Stimulated activated CD4-positive, alpha-beta T cell treated with anti-CD3 and anti-CD28 coated beads, Interleukin-2, amount 100 ng/mL, for 24 hours (primary cell): ENCODE results near the gene EPN1.
"Not testable (repeated sequence)": the region's sequence is repeated elsewhere in the genome, so short reads cannot be mapped to it uniquely, and the experiment has no call there.

Experiments
- DNase-seq, 2 donors: peaks; one replicate each; pipeline ENCODE4 v3.0.0-alpha.2; 2020

The EPN1 gene

DNA sequence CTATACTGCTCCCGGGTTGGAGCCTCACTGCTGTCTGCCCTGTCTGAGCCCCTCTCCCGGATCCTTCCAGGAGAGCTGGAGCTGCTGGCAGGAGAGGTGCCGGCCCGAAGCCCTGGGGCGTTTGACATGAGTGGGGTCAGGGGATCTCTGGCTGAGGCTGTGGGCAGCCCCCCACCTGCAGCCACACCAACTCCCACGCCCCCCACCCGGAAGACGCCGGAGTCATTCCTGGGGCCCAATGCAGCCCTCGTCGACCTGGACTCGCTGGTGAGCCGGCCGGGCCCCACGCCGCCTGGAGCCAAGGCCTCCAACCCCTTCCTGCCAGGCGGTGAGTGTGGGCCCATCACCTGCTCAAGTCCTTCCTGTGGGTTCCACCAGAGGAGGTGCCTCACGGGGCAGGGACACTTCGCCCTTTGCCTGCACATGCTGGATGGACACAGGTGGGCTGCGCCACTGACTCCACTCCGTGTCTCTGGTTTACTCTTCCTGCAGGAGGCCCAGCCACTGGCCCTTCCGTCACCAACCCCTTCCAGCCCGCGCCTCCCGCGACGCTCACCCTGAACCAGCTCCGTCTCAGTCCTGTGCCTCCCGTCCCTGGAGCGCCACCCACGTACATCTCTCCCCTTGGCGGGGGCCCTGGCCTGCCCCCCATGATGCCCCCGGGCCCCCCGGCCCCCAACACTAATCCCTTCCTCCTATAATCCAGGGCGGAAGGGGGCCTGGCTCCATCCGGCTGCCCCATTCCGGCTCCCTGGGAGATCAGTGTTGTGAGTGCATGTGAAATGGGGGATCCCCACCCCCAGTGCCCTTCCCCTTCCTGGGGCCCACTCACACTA, 19.8 kb downstream of the EPN1 start:
- no peak for DNase-seq

DNA sequence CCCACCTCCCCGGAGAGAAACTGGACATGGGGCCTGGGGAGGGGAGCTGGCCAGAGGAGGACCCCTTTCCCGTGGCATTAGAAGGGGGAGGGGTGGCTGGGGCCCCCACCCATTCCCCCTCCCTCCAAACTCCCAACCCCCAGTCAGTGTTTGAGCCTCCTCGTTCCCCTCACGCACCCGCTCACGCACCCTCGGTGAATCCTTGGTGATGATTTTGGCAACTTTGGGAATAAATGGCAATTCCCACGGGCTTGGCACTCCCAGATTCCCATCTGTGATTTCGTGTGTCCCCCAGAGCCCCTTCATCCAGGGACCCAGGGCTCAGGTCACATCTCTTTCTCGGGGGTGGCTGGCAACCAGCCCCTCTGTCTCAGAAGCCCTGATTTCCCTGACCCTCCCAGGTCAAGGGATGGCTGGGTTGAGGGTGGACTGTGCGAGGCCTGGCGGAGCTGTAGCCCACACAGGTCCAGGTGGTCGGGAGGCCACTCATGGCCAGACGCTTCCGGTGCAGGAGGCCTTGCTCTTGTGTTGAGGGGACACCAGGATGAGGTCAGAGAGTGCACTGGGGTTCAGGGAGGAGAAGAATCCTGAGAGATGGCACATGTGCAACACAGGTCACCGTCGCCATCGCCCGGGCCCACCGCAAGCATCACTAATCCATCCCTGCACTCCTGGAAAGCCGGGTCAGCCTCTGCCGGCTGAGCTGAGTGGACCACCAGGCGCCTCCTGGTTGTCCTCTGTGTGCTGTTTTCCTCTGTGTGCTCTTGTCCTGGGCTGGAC, 20.7 kb downstream of the EPN1 start:
- no peak for DNase-seq

DNA sequence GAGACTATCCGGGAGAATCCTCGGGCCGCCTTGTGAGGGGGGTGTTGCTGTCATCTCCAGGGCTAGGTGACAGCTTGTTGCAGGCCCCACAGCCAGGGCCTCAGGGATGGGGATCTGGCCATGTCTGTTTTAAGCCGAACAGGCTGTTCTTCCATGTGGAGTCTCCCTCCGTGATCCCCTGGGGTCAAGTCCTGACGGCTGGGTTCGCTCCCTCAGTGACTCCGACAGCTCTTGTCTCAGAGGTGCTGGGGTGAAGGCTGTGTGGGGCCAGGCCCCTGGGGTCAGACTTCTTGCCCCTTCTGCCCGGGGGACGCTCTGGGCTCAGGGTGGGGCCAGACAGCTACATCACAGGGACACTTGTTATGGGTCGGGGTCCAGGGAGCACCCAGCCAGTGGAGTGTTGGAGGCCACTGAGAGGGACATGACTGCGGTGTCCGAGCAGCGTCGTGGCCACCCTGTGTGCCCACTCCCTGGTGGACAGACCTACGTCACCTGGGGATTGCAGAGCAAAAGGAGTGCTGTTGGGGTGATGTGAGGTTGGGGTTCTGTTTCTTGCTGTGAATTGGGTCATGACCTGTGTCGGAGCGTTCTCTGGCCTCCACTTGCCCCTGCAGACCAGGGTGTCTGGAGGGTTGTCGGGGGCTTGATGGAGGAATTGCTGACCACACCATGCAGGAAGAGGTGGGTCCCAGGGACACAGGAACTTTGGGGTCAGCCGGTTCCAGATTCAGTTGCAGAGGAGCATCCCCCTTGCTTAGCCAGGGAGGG, 21.5 kb downstream of the EPN1 start:
- DNase-seq, result no peak

DNA sequence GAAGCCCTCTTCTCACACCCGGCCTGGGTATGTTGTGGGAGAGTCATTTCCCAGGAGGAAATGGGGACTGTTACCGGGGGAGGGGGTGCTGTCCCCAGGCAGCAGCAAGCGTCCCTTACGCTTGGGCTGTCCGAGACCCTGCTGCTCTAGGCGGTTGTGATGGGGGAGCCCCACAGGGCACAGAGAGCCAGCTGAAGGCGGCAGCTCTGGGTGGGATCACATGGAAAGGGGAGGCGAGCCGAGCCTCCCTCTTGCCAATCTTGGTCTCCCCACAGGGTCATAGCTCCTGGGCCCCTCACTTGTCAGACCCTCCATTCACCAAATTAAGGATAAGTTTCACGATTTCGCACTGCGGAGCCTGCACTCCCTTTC, 22.0 kb downstream of the EPN1 start:
- DNase-seq, result no peak

DNA sequence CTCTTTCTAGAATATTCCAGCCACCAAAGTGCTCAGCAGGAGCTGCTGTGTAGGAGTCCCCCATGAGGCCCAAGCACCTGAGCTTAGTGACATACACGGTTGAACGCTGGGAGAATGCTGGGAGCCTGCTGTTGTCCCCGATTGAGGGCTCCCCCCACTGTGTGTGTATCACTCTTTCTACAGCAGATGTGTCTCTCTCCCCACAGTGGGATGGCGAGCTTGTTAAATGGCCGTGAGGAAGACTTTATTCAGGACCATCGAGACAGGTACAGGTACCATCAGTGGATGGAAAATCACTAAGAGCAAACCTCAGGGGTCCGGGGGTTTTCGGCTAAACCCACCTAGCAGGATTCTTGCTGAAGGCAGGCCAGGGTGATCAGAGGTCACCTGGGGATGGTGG, 22.7 kb downstream of the EPN1 start:
- DNase-seq, result no peak

DNA sequence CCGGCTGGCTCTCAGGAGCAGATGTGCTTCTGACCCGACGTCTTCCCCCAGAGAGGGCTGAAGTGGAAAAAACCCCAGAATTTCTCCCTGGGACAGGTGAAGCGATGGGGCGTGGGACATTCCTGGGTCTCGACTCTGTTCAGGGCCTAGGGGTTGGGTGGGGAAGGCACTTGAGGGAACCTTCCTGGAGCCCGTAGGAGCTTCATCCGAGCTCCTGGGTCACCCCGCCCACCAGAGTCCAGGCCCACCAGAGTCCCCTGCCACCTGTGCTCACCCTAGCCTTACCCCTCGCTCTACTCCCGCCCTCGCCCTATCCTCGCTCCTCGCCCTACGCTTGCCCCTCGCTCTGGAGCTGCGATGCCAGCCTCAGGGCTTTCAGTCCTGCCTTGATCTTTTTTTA, 23.2 kb downstream of the EPN1 start:
- DNase-seq, result no peak

DNA sequence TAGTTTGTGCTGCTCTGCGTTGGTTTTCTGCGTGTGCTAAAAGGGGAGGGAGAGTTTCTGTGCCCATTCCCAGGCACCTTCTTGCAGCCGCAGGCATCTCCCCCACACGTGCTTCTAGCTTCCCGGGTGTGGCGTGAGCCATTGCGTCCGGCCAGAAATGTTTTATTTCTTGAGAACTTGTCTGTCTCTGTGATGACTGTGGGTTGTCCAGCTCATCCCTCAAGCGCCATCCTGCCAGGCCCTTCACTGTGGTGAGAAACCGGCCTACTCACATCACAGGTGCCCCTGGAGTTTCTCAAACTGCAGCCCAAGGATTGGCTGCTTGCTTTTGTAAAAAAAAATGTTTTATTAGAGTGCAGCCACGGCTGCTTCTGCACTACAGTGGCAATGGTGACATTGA, 24.2 kb downstream of the EPN1 start:
- DNase-seq, result no peak

DNA sequence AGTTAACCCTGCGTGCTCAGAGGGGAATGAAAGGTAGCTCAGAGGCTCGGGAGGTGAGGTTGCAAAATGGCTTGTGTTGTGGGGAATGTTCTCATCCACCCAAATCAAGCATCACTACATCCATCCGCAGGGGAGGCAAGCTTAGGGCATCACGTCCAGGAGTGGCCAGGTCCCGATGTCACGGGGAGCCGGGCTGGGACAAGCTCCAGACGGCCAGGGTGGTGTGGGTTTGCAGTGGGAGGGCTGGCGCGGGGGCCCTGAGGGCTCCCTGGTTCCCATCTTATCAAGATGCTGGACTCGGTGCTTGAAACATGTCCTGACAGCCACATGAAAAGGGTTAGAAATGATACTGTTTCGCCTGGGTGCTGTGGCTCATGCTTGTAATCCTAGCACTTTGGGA, 25.8 kb downstream of the EPN1 start:
- DNase-seq, result no peak

DNA sequence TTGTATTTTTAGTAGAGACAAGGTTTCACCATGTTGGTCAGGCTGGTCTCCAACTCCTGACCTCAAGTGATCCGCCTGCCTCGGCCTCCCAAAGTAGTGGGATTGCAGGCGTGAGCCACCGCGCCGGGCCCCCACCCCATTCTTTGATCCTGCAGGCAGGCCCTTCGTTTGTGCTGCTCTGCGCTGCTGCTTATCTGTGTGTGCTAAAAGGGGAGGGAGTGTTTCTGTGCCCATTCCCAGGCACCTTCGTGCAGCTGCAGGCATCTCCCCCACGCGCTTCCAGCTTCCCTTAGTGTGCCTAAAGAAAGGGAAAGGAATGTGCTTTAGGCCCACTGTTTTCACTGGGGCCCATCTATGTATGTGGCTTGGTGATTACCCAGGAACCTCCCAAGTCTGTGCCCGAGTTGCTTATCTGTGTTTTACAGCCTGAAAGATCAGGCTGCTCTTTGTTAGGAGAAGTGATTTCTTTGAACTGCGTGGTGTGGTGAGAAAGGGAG, 27.2 kb downstream of the EPN1 start:
- DNase-seq, result no peak

DNA sequence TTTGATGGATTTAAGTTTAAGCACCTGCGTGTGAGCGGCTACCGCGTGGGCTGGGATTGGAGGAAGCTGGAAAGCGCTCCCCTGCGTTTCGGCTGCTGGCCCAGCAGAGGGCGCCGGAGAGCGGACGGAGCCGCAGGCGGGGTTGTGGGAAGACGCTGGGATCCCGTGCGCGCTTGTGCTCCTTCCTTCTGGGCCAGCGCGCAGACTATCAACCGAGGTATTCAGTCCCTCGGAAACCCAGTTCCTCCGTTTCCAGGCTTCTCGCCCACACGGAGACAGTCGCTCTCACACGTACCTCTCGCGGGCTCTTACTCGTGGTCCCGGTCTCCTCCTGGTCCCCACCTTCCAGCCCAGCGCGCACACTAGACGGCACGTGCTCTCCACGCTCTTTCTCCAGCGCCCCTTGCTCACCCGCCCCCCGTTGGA, 28.8 kb downstream of the EPN1 start:
- DNase-seq, result peak; percentile 55 to 71

DNA sequence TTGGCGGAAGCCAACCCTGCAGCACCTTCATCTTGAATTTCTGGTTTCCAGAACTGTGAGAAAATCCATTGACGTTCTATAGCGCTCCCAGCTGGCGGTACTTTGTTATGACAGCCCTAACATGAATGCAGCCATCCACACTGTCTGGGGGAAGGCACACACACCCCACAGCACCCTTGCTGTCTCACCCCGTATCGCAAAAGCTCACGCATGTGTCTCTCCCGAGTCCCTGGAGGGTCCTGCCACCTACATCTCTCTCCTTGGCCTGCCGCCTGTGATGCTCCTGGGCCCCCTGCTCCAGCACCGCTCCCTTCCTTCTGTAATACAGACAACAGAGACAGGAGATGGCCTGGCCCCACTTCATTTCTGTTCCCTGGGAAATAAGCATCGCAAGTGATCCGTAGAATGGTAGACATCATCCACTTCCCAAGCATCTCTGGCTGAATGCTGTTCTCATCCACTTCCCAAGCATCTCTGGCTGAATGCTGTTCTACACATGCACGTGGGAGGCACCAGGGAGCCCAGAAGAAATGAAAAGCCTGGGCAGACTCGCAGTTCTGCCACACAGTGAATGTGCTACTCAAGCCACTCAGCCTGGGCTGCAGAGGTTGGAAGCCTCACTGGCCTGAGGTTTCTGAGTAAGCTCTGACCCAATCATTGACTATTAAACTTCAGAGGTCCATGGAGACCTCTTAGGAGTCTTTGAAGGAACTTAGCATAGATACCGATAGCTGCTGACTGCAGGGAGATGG, 29.6 kb downstream of the EPN1 start:
- DNase-seq, result no peak

DNA sequence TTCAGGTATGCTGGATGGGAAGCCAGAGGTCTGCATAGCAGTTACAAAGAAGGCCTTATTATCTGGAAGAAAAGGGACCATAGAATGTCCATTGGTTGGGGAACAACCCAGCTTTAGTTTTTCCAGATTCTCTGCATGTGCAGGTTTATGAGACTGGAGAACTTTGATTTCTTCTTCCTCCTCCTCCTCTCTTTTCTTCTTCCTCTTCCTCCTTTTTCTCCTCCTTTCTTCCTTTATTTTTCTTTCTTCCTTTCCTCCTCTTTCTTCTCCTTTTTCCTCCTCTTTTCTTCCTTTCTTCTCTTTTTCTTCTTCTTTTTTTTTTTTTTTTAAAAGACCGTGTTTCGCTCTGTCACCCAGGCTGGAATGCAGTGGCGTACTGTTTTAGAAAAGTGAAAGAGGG, 30.9 kb downstream of the EPN1 start:
- DNase-seq, result no peak

DNA sequence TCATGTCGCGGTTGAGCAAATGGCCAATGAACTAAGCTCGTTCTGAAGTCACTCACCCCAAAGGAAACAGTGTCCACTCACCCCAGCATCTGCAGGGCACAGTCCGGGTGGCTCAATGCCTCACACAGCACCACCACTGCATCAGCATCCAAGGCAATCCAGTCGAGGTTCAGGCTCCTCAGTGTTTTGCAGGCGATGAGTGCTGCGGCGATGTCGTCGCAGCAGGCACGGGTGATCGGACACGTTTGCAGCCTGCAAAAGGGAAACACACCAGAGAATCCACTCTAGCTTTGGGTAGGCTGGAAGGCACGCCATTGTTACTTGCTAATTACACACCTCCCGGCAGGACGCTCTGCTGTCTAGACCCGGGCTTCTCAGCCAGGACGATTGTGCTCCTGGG, 36.7 kb downstream of the EPN1 start:
- DNase-seq, result no peak

DNA sequence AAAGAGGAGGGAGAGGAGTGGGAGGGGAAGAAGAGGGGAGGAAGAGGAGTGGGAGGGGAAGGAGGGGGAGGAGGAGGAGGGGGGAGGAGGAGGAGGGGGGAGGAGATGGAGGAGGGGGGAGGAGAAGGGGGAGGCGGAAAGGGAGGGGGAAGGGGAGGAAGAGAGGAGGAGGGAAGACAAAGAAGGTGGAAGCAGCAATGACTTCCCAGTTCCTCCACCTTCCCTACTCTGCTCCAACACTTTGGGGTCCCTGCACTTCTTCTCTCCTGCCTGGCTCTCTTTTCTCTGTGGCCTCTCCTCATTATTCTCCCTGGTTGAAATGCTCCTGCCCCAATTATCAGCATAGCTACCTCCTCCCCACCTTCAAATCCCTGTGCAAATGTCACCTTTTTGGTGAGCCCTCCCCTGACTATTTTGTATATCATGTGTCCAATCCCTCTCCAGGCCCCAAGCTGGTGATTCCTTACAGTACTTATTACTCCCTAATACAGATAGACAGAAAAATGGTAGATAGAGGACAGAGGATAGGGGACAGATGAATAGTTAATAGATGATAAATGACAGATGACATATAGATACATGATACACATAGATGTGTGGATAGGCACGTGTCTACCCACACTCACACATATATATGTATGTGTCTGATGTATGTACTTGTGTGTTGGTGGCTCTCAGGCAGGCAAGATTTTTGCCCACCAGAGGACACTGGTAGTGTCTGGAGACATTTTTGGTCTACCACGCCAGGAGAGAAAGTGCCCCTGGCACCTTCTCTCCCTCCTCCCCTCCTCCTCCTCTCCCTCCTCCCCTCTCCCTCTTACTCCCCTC, 38.0 kb downstream of the EPN1 start:
- DNase-seq, result no peak

DNA sequence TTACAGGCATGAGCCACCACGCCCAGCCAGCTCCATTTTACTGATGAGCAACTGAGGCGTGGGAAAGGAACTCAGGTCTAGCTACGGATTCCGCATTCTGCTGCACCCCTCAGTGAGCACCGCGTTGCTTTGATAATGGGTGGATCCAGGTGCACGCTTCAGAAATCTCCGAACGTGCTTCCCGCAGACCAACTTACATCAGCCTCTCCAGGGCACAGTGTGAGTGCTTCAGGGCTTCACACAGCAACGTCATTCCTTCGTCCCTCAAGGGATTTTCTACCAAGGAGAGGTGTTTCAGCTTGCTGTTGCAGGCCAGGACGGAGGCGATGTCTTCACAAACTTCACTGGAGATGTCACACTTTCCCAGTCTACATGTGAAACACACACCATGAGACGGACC, 41.5 kb downstream of the EPN1 start:
- no peak for DNase-seq

DNA sequence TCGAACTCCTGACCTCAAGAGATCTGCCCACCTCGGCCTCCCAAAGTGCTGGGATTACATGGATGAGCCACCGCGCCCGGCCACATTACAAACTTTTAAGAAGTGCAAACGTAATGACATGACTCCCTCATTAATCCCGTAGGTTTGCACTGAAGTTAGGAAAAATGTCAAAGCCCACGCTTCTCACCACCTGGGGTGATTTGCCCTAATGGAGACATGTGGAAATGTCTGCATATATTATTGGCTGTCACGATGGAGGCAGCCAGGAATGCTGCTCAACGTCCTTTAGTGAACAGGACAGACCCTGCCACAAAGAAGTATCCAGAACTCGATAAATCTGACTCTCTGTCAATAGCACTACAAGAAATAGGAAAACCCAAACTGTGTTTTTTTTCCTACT, 42.2 kb downstream of the EPN1 start:
- DNase-seq, result no peak

DNA sequence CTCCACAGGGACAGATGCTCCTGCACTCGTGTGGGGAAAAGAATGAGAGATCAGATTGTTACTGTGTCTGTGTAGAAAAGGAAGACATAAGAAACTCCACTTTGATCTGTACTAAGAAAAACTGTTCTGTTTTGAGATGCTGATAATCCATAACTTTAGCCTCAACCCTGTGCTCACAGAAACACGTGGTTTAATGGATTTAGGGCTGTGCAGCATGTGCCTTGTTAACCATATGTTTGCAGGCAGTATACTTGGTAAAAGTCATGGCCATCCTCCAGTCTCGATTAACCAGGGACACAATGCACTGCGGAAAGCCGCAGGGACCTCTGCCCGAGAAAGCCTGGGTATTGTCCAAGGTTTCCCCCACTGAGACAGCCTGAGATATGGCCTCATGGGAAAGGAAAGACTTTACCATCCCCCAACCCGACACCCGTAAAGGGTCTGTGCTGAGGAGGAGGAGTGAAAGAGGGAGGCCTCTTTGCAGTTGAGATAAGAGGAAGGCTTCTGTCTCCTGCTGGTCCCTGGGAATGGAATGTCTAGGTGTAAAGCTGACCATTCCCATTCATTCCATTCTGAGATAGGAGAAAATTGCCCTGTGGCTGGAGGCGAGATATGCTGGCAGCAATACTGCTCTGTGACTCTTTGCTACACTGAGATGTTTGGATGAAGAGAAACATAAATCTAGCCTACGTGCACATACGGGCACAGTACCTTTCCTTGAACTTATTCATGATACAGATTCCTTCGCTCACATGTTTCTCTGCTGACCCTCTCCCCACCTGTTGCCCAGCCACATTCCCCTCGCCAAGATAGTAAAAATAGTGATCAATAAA, 43.1 kb downstream of the EPN1 start:
- not testable (repeated sequence) for DNase-seq

DNA sequence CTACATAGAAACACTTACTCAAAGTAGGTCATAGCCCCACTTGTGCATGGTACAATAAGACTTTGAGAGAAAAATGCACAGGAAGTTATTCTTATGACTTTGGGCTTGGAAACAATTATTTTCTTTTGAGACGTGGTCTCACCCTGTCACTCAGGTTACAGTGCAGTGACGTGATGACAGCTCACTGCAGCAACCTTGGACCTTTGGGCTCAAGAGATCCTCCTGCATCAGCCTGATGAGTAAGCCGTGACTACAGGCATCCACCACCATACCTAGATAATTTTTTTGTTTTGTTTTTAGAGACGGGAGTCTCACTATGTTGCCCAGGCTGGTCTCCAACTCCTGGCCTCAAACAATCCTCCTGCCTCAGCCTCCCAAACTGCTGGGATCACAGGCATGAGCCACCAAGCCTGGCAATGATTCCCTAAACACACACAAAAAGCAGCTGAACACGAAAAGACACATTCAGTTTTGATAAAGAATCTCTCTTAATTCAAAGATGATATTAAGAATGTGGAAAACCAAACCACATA, 45.3 kb downstream of the EPN1 start:
- no peak for DNase-seq

DNA sequence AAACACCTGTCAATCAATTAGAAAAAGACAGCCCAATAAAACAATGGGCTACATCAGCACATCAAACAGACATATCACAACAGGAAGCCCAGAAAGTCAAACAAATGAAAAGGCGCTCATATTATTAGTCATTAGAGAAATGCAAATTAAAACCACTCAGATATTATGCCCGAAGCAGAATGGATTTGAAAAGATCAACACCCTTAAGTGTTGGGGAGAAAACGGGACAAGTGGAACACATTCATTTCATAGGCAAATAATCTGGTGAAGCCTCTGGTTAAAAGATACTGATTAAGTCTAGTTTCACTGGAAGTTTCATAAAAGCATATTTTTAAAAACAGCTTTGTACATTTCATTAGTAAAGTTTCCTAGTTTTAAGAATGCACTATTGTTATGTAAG, 45.8 kb downstream of the EPN1 start:
- DNase-seq, result no peak

DNA sequence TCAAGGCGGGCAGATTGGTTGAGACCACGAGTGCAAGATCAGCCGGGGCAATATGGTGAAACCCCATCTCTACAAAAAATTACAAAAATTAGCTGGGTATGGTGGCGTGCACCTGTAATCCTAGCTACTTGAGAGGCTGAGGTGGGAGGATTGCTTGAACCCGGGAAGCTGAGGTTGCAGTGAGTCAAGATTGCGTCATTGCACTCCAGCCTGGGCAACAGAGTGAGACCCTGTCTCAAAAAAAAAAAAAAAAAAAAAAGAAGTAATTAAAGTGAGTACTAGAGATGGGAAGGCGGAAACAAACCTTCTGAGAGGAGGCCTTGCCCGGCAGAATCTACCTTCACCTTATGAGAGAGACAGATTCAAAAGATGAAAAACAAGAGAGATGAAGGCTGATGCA, 48.5 kb downstream of the EPN1 start:
- DNase-seq, result no peak

DNA sequence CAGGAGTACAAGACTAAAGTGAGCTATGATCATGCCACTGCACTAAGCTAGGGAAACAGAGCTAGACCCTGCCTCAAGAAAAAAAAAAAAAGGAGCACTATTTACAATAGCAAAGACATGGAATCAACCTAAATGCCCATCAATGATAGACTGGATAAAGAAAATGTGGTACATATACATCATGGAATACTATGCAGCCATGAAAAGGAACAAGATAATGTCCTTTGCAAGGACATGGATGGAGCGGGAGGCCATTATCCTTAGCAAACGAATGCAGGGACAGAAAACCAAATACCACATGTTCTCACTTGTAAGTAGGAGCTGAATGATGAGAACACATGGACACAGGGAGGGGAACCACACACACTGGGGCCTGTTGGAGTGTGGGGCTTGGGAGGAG, 55.4 kb downstream of the EPN1 start:
- not testable (repeated sequence) for DNase-seq
